OCI-LY1 (cell line): ENCODE data around the gene DENND1B.

Source experiments
- H2AFZ ChIP-seq: fragments of 200-600 bp; sonication (generic), shearing (Covaris generic); 2 replicates; pipeline ENCODE4 v1.6.0; 2014; ENCODE audit warnings: antibody characterized with exemption, mild to moderate bottlenecking, low read length
- H3F3A ChIP-seq: fragments of 200-600 bp; sonication (generic), shearing (Covaris generic); 2 replicates; pipeline ENCODE4 v1.6.0; 2014; ENCODE audit warnings: mild to moderate bottlenecking, antibody characterized with exemption, low read length, moderate library complexity; ENCODE audit not compliant: insufficient read depth
- H3K27ac ChIP-seq: fragments of 200-600 bp; sonication (generic); 2 replicates; pipeline ENCODE4 v1.5.1; 2014; ENCODE audit warnings: low read length, mixed run types, mild to moderate bottlenecking, low read depth; ENCODE audit not compliant: poor library complexity, severe bottlenecking
- H3K27me3 ChIP-seq: fragments of 200-600 bp; sonication (generic); 2 replicates; pipeline ENCODE4 v1.6.0; 2014; ENCODE audit warnings: antibody characterized with exemption, mild to moderate bottlenecking, low read length, moderate library complexity; ENCODE audit not compliant: insufficient read depth
- H3K36me3 ChIP-seq: fragments of 200-600 bp; sonication (generic); 2 replicates; pipeline ENCODE4 v1.6.1; 2014; ENCODE audit warnings: mild to moderate bottlenecking, antibody characterized with exemption, low read length, moderate library complexity, mixed read lengths; ENCODE audit not compliant: insufficient read depth
- H3K4me1 ChIP-seq: fragments of 200-600 bp; sonication (generic); 2 replicates; pipeline ENCODE4 v1.5.1; 2014; ENCODE audit warnings: mild to moderate bottlenecking, low read length, moderate library complexity; ENCODE audit not compliant: insufficient read depth, severe bottlenecking
- H3K4me2 ChIP-seq: fragments of 200-600 bp; sonication (generic), shearing (Covaris generic); 2 replicates; pipeline ENCODE4 v1.6.1; 2014; ENCODE audit warnings: low read length
- H3K4me3 ChIP-seq: fragments of 200-600 bp; sonication (generic); 2 replicates; pipeline ENCODE4 v1.5.1; 2014; ENCODE audit warnings: low read length, low read depth, mild to moderate bottlenecking, mixed read lengths; ENCODE audit not compliant: poor library complexity, severe bottlenecking
- H3K79me2 ChIP-seq: fragments of 200-600 bp; shearing (Covaris generic); 2 replicates; pipeline ENCODE4 v1.6.1; 2016; ENCODE audit warnings: mixed run types, low read length, mixed read lengths; ENCODE audit not compliant: insufficient read depth
- H3K9ac ChIP-seq: fragments of 200-600 bp; sonication (generic), shearing (Covaris generic); 2 replicates; pipeline ENCODE4 v1.6.1; 2014; ENCODE audit warnings: mild to moderate bottlenecking, low read length, mixed read lengths
- H3K9me2 ChIP-seq: fragments of 200-600 bp; sonication (generic), shearing (Covaris generic); 2 replicates; pipeline ENCODE4 v1.6.1; 2014; ENCODE audit warnings: low read depth, mild to moderate bottlenecking, low read length, mixed read lengths
- H3K9me3 ChIP-seq: fragments of 200-600 bp; shearing (Covaris generic); 2 replicates; pipeline ENCODE4 v1.6.1; 2014; ENCODE audit warnings: low read length, mixed read lengths
- H4K20me1 ChIP-seq: fragments of 200-600 bp; sonication (generic), shearing (Covaris generic); 2 replicates; pipeline ENCODE4 v1.6.0; 2016; ENCODE audit warnings: mild to moderate bottlenecking, low read length; ENCODE audit not compliant: insufficient read depth
- EZH2 ChIP-seq: fragments of 200-600 bp; sonication (generic), shearing (Covaris generic); IDR thresholded peaks from 2 replicates; pipeline ENCODE4 v1.8.0; 2017; ENCODE audit warnings: borderline replicate concordance, mixed run types, mild to moderate bottlenecking, antibody characterized with exemption, low read length, moderate library complexity, mixed read lengths
- TF ChIP-seq, protein P1 (sequence below): fragments of 200-600 bp; sonication (generic), shearing (Covaris generic); IDR thresholded peaks from 2 replicates; pipeline ENCODE4 v1.5.1; 2017; ENCODE audit warnings: mild to moderate bottlenecking, antibody characterized with exemption, low read length, moderate library complexity, mixed read lengths

The DENND1B gene

DNA sequence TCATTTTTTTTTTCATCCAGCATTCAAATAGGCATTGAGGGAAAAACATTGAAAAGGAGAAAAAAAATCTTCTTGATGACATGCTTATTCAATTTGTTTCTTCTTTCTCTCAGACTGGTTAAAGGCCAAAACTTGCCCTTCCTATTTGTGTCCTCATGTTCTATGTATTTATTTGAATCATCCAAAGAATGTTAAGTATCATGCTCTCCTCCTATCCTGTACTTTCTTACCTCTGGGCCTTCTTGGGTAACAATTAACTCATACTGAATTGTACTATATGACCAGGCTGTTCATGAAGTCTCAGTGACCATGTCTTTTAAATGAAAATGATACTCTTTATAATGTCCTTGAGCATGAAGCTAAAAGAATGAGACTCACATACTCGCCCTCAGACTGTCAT is 36.5 kb upstream of the DENND1B start:
- Histone ChIP-seq H3F3A (no peaks in the 10 kb centered on the region), H3K27ac (no peak overlapping the region), H3K4me1 (no peaks in the 10 kb centered on the region), H3K79me2 (no peaks in the 10 kb centered on the region), H4K20me1 (no peaks in the 10 kb centered on the region), H3K36me3 (no peaks in the 10 kb centered on the region), H2AFZ (no peak overlapping the region), H3K9me2 (no peaks in the 10 kb centered on the region; the same call in 1 of the 2 replicates), H3K4me2 (no peak overlapping the region), H3K9ac (no peak overlapping the region), H3K9me3 (no peaks in the 10 kb centered on the region), H3K27me3 (no peaks in the 10 kb centered on the region), H3K4me3 (no peak overlapping the region)
- TF ChIP-seq, protein P1, sequence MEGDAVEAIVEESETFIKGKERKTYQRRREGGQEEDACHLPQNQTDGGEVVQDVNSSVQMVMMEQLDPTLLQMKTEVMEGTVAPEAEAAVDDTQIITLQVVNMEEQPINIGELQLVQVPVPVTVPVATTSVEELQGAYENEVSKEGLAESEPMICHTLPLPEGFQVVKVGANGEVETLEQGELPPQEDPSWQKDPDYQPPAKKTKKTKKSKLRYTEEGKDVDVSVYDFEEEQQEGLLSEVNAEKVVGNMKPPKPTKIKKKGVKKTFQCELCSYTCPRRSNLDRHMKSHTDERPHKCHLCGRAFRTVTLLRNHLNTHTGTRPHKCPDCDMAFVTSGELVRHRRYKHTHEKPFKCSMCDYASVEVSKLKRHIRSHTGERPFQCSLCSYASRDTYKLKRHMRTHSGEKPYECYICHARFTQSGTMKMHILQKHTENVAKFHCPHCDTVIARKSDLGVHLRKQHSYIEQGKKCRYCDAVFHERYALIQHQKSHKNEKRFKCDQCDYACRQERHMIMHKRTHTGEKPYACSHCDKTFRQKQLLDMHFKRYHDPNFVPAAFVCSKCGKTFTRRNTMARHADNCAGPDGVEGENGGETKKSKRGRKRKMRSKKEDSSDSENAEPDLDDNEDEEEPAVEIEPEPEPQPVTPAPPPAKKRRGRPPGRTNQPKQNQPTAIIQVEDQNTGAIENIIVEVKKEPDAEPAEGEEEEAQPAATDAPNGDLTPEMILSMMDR, result no peak
- no peak for TF ChIP-seq EZH2

DNA sequence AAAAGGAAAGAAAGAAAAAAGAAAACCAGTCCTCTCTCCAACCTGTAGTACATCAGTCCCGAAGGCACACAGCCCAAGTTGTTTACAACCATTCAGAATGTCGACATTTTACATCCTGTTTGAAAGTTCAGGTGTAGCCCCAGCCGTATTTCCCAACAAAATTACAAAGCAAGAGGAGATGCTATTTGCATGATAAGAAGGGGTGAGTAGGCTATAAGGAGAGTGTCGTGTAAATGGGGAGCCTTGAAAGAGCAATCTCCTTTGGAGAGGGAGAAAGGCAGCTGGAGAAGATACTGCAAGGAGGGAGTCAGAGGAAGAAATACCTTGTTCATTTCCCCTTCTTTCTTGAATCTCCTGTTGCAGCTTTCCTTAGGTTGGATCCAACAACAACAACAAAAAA is 35.5 kb upstream of the DENND1B start:
- Histone ChIP-seq H2AFZ (no peak overlapping the region), H4K20me1 (no peaks in the 10 kb centered on the region), H3F3A (no peaks in the 10 kb centered on the region), H3K9me3 (no peaks in the 10 kb centered on the region), H3K9me2 (no peaks in the 10 kb centered on the region; the same call in 1 of the 2 replicates), H3K36me3 (no peaks in the 10 kb centered on the region), H3K4me3 (no peak overlapping the region), H3K27ac (no peak overlapping the region), H3K4me1 (no peaks in the 10 kb centered on the region), H3K79me2 (no peaks in the 10 kb centered on the region), H3K4me2 (no peak overlapping the region), H3K9ac (no peak overlapping the region), H3K27me3 (no peaks in the 10 kb centered on the region)
- TF ChIP-seq, protein P1, result no peak
- TF ChIP-seq EZH2, result no peak

DNA sequence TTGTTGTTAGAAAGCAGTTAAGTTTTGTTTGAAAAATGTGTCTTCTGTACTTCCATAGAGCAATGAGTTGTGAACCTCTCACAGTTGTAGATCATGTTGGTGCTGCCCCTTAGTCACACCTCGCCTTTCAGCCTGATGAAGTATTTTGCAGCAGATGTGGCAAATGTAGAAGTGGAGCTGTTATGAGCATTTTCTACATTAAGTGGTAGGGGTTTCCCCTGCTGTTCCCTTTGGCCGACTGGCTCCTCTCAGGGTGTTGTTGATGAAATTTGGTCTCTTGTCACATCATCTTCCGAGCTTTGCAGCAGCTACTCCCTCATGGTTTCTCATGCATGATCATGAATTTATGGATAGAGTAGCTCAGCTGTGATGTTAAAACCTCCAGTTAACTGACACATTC is 33.6 kb upstream of the DENND1B start:
- Histone ChIP-seq H3K9me2 (no peaks in the 10 kb centered on the region; the same call in 1 of the 2 replicates), H3K9me3 (no peaks in the 10 kb centered on the region), H3K36me3 (no peaks in the 10 kb centered on the region), H3K9ac (no peak overlapping the region), H3F3A (no peaks in the 10 kb centered on the region), H2AFZ (no peak overlapping the region), H3K27me3 (no peaks in the 10 kb centered on the region), H3K4me1 (no peaks in the 10 kb centered on the region), H3K4me3 (no peak overlapping the region), H3K27ac (no peak overlapping the region), H3K79me2 (no peaks in the 10 kb centered on the region), H3K4me2 (no peak overlapping the region), H4K20me1 (no peaks in the 10 kb centered on the region)
- TF ChIP-seq EZH2, result no peak
- TF ChIP-seq, protein P1, result no peak
